NCI-H2029 treated with DMSO at 0.1 percent for 48 hours (cell line): ENCODE measurements around the gene ATXN1.

ENCODE experiments used
- DNase-seq: peaks from one replicate; lab custom pipeline; 2025; lab: John Stamatoyannopoulos, UW

ATXN1 gene

GRCh38 chr6:16698162-16698533 lies 63.1 kb downstream of the ATXN1 start:
- DNase-seq = no peak

DNA sequence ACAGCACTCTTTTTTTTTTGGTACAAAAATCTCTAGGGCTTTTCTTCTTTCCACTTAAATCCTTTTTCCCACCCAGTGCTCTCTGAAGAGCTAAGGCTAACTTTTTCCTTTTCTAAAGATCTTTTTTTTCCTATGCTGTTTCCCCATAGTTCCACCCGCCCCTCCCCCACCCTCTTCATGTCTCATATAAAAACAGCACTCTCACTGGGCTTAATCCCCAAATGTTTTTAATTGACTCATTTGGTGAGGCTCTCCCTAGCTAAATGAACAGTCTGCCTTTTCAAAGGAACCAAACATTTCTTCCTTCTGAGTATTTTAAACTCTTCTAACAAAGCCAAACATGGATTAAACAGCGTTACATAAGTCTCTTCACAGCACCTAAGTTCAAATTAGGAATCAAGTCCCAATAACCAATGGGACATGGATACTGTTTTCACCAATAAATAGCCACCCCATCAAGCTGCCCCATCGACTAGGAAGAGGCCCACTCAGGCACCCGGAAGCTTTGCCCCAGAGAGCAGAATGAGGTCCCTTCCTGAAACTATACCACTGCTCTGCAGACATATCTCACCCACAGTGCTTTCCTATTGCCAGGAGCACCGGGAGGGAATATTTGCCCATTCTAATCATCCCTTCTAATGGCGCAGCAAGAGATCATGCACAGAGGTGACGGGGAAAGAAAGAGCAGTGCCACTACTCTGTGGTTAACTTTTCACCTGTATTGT lies 63.7 kb downstream of the ATXN1 start:
- DNase-seq = no peak

- DNase-seq = no peak
Observed at GRCh38 chr6:16696496-16696895, 64.8 kb downstream of the ATXN1 start.

DNA sequence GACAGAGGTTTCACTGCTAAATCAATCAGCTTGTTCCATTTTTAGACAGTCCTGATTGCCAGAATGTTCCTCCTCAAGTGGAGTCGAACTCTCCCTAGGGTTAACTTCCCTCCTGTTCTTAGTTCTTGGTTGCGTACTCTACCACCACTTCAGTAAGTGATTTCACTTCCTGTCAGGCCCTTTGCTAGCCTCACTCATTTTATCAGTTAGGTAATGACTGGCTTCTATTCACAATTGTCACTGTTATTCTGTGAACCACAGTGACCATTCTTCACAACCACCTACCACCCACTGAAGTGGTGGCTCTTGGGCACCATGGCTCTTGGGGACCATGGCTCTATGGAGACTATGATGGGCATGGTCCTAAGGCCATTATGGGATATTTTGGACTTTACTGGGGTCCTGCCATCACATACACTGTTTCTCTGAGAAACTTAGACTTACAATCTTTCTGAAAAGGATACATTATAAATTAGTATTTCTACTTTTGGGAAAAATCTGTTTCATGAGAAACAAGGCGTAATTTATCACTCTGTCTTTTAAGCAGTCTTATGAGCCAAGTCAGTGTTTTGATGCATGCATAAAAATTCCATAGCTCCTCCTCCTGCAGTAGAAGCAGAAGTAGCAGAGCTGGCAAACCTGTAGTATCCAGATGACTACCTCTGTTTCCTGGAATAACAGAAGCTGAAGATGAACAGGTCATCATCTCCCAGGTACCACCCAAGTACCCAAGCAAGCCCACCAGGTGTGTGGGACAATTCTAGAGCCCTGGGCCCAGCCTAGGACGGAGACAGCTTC lies 66.3 kb downstream of the ATXN1 start:
- DNase-seq = no peak

- DNase-seq = no peak
Observed at GRCh38 chr6:16691324-16691723, 69.9 kb downstream of the ATXN1 start.

GRCh38 chr6:16690608-16691142 lies 70.6 kb downstream of the ATXN1 start:
- DNase-seq = no peak

DNA sequence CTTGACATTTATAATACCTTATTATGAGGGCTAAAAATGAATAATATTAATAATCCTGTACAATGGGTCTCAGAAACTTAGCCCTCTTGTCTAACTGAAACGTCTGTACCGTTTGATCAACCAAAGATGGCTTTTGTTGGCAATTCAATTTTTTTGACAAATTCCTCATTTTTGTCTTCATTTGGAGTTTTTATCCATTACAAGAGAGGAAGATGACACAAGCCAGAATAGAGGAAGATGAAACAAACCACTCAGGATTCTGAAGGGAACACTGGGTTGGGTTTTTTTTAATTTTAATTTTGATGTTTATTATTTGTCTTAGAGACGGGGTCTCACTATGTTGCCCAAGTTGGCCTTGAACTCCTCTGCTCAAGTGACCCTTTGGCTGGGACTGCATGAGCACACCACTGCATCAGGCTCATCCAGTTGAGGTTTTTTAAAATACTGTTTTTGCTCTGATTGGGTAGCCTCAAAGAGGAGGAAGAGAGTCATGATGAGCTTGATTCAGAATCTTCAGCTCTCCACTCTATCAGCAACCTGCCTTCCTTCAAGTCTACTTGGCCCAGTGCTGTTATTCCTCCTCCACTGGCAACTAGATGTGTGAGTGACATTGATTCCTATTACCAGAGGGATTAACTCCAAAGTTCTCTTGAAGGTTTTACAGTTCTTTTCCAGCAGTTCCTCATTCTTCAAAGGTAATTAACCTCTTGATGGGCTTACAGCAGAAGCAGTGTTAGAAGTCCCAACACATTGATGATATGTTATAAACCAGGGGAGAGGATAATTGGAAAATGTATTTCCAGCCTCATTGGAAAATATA lies 71.3 kb downstream of the ATXN1 start:
- no peak for DNase-seq

DNA sequence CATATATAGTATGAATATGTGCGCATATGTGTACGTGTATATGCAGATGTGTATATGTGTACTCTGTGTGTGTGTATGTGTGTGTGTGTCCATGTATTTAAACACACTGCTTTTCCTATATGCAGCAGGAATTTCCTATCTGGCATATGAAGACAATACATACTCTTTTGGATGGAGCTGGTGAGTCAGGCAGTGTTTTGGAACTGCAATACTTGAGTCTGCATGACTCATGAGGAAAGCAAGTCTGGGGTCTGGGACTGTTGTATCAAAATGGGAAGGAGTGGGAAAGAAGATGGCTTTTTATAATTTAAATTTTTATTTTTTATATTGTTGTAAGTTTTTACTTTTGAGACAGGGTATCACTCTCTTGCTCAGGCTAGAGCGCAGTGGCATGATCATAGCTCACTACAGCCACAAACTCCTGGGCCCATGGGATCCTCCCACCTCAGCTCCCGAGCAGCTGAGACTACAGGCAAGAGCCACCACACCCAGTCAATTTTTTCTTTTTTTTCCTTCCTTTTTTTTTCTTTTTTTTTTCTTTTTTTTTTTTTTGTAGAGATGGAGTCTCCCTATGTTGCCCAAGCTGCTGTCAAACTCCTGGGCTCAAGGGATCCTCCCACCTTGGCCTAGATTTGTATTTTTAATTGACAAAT lies 72.2 kb downstream of the ATXN1 start:
- no peak for DNase-seq

DNA sequence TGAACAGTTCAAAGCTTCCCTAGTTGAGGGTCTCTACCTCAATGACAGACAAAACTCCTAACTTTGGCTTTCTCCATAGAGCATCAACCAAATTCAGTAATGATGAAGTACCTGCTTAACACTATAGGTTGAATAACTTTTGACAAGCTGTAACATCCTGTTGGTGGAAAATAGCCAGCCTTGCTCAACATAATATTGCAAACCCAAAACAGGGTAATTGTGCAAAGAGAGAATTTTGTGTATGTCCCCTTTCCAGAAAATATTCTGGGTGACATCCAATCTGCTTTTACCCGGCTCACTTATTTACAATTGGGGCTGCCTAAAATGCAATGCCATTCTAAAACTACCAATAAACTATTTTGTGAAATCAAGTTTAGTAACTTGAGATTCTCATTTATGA lies 72.8 kb downstream of the ATXN1 start:
- DNase-seq = no peak

DNA sequence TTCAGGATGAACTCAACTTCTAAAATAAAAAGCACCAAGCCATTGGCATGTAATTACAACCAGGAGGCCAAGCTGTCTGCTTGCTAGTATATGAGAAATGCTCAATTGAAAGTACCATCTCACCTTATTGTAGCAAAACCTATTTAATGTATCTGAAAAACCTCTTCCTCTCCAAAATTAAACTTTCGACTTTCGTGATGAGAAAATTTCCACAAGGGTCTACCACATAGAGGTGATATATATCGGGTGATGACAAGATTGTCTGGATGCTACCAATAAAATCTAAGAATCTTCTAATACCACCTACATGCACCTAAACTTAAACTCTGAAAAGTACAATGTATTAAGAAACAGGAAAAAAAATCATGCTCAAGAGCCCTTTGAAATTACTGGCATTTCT lies 74.2 kb downstream of the ATXN1 start:
- DNase-seq = no peak

GRCh38 chr6:16684896-16685554 lies 76.2 kb downstream of the ATXN1 start:
- DNase-seq = no peak

- no peak for DNase-seq
Observed at GRCh38 chr6:16684195-16684689, 77.0 kb downstream of the ATXN1 start.

- DNase-seq = no peak
Observed at GRCh38 chr6:16683641-16684194, 77.5 kb downstream of the ATXN1 start.

- no peak for DNase-seq
Observed at GRCh38 chr6:16681260-16681873, 79.9 kb downstream of the ATXN1 start.

GRCh38 chr6:16679050-16679449 lies 82.2 kb downstream of the ATXN1 start:
- DNase-seq = no peak

- DNase-seq = no peak
Observed at GRCh38 chr6:16677458-16677857, 83.8 kb downstream of the ATXN1 start.

GRCh38 chr6:16676978-16677377 lies 84.3 kb downstream of the ATXN1 start:
- no peak for DNase-seq

GRCh38 chr6:16676376-16676775 lies 84.9 kb downstream of the ATXN1 start:
- DNase-seq = no peak

DNA sequence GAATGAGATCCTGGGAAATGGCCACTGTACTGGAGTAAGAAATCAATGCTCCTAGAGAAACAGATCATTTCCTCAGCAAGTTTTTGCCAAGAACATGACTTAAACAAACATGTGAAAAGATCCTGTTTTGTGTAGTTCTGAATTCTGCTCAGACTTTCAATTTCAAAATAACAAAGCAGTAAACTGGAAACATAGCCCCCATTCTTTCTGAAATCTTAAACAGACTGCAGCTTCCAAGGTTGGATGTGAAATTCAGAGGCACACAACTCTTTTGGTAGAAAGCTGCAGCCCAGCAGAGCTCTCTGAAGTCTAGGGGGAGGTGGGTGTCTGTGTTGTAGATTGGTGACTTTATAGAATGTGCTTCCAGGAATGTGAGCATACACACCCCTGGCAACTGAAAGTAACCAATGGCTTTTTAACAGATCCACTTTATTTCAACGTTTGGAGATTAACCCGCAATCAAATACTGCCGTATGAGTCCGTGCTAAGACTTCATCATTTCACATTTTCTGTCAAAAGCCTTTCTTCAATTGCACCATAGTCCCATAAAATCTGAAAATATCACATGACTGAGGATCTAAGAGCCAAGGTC lies 86.4 kb downstream of the ATXN1 start:
- DNase-seq = no peak
